Activated CD4-positive, alpha-beta T cell treated with anti-CD3 and anti-CD28 coated beads for 36 hours (primary cell): ENCODE measurements around the gene BCL2L15. TPM values are rescaled to one million over a fixed set of nuclear protein-coding genes. Genes with fewer than 3 reads are reported as not detected.
"Not testable (repeated sequence)": the region's sequence is repeated elsewhere in the genome, so short reads cannot be mapped to it uniquely, and the experiment has no call there.

Experiments
- ATAC-seq: fragments of 200-7000 bp; cut with Tn5 transposase; one replicate; pipeline ENCODE4 v1.10.0; 2021; ENCODE audit warnings: mild to moderate bottlenecking, moderate library complexity
- CTCF ChIA-PET: fragments of 350-600 bp; sonication (Branson Sonifier 250); formaldehyde crosslinking; loops from one replicate; lab custom pipeline; 2021; ENCODE audit warnings: antibody characterized with exemption; lab: Charles Lee
- POLR2A ChIA-PET: fragments of 350-600 bp; sonication (Branson Sonifier 250); formaldehyde crosslinking; loops from one replicate; lab custom pipeline; 2021; ENCODE audit warnings: antibody characterized with exemption, inconsistent platforms; lab: Charles Lee
- DNase-seq: peaks from one replicate; pipeline ENCODE4 v3.0.0-alpha.2; 2020
- H3K27ac Mint-ChIP-seq: one replicate; pipeline ENCODE4 v1.8.0; 2021; ENCODE audit warnings: mixed read lengths
- H3K27me3 Mint-ChIP-seq: one replicate; pipeline ENCODE4 v1.8.0; 2021; ENCODE audit warnings: mixed read lengths
- H3K36me3 Mint-ChIP-seq: one replicate; pipeline ENCODE4 v1.8.0; 2021; ENCODE audit warnings: low read depth, mixed read lengths
- H3K4me1 Mint-ChIP-seq: one replicate; pipeline ENCODE4 v1.8.0; 2021; ENCODE audit warnings: mixed read lengths
- H3K4me3 Mint-ChIP-seq: one replicate; pipeline ENCODE4 v1.8.0; 2021; ENCODE audit warnings: mild to moderate bottlenecking, moderate library complexity, mixed read lengths
- H3K9me3 Mint-ChIP-seq: one replicate; pipeline ENCODE4 v1.8.0; 2021; ENCODE audit warnings: low read depth, mixed read lengths
- intact Hi-C, 2 experiments: fragments of 100-400 bp; cut with DNase I in 1 of 2; cut with micrococcal nuclease in 1 of 2; formaldehyde crosslinking; loops; one replicate each; pipeline versions ENCODE4 v1.14.2 to v1.15.1; 2022 to 2024; cut with DNase I, micrococcal nuclease
- total RNA-seq, 2 experiments: library from RNA; stranded (reverse); gene quantifications; one replicate each; pipeline ENCODE4 v1.2.3, GENCODE V29; 2021

Gene BCL2L15
- total RNA-seq, 2 experiments from 2014 or later = 1.1 to 1.3 TPM

DNA sequence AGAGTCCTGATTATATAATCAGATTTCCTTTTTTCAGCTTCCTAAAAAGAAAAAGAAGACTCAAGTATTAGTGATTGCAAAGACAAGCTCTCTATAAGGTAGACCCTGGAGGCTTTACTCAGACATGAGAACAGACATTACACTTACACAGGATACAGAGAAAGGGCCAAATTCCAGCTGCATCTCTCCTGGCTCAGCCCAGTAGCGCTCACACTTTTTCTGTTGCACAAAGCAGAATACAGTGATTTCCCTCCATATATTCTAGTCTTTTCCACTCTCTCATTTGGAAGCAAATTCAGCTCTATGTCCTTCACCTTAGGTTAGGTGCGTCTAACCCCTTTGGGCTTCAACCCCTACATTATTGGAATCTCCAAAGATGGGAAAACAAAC, 31.0 kb downstream of the BCL2L15 start:
- Mint-ChIP-seq H3K27ac (no peak overlapping the region), H3K27me3 (no peaks in the 10 kb centered on the region)

GRCh38 chr1:113855630-113856400, 31.6 kb downstream of the BCL2L15 start:
- POLR2A ChIA-PET = no interaction called here

More for the DNA sequence above, 31.0 kb downstream of the BCL2L15 start:
- Mint-ChIP-seq H3K9me3 (no peaks in the 10 kb centered on the region), H3K4me1 (peaks cover 30% of the 10 kb centered on the region), H3K36me3 (peaks cover 54% of the 10 kb centered on the region), H3K4me3 (no peak overlapping the region)
- DNase-seq (no peak), ATAC-seq (no peak)
- intact Hi-C loops = no loop called here
- CTCF ChIA-PET = interaction anchor here (0.9 to 2.3 kb wide), 5 partner anchors 13 to 91 kb away, joined by 3 to 7 read pairs (median 3); partner anchors contain the start of gene HIPK1
- POLR2A ChIA-PET = no interaction called here

GRCh38 chr1:113854234-113854633, 33.1 kb downstream of the BCL2L15 start:
- H3K4me3 Mint-ChIP-seq = no peak overlapping the region
- no peaks in the 10 kb centered on the region for H3K27me3 Mint-ChIP-seq
- ChIA-PET POLR2A (no interaction called here), CTCF (no interaction called here)
- peaks cover 58% of the 10 kb centered on the region for H3K36me3 Mint-ChIP-seq
- peak overlapping the region; percentile 37 for H3K27ac Mint-ChIP-seq
- intact Hi-C loops = no loop called here
- no peaks in the 10 kb centered on the region for H3K9me3 Mint-ChIP-seq
- no peak for DNase-seq
- ATAC-seq = peak; percentile 53
- peaks cover 27% of the 10 kb centered on the region for H3K4me1 Mint-ChIP-seq

More at GRCh38 chr1:113855630-113856400, 31.6 kb downstream of the BCL2L15 start:
- DNase-seq (no peak), ATAC-seq (no peak)
- no peaks in the 10 kb centered on the region for H3K9me3 Mint-ChIP-seq
- no peak overlapping the region for H3K27ac Mint-ChIP-seq
- peaks cover 30% of the 10 kb centered on the region for H3K4me1 Mint-ChIP-seq
- peaks cover 54% of the 10 kb centered on the region for H3K36me3 Mint-ChIP-seq
- intact Hi-C loops = no loop called here
- CTCF ChIA-PET = interaction anchor here (1.0 to 2.3 kb wide), 4 partner anchors 14 to 22 kb away, joined by 3 to 7 read pairs (median 4); no protein-coding TSS in a partner anchor
- no peak overlapping the region for H3K4me3 Mint-ChIP-seq
- H3K27me3 Mint-ChIP-seq = no peaks in the 10 kb centered on the region

DNA sequence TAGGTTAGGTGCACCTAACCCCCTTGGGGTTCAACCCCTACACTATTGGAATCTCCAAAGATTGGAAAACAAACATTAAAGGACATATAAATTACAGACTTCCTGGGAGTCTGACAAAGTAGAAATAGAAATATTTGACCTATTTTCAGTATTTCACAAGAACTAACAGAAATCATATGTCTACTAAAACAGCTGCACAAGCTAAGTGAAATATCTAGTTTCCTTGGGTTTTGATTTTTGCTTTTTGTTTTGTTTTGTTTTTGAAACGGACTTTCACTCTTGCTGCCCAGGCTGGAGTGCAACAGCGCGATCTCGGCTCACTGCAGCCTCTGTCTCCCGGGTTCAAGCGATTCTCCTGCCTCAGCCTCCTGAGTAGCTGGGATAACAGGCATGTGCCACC, 34.7 kb downstream of the BCL2L15 start:
- H3K27me3 Mint-ChIP-seq, ATAC-seq, POLR2A ChIA-PET, intact Hi-C loops, H3K4me3 Mint-ChIP-seq, DNase-seq, H3K9me3 Mint-ChIP-seq, H3K27ac Mint-ChIP-seq: not testable (repeated sequence)
- H3K36me3 Mint-ChIP-seq = peaks cover 54% of the 10 kb centered on the region
- CTCF ChIA-PET = interaction anchor here (4.3 kb wide), 1 partner anchor 17 kb away, joined by 13 read pairs; no protein-coding TSS in a partner anchor
- peaks cover 23% of the 10 kb centered on the region for H3K4me1 Mint-ChIP-seq

- ATAC-seq (no peak), DNase-seq (no peak)
- peaks cover 23% of the 10 kb centered on the region for H3K4me1 Mint-ChIP-seq
- ChIA-PET CTCF (interaction anchor here (0.7 to 4.3 kb wide), 7 partner anchors 10 to 433 kb away, joined by 3 to 13 read pairs (median 3); no protein-coding TSS in a partner anchor), POLR2A (interaction anchor here (0.7 kb wide), 2 partner anchors 26 to 54 kb away, joined by 3 to 8 read pairs; partner anchors contain the start of gene AP4B1)
- intact Hi-C loops = no loop called here
- peaks cover 56% of the 10 kb centered on the region for H3K36me3 Mint-ChIP-seq
- H3K27me3 Mint-ChIP-seq = no peaks in the 10 kb centered on the region
- H3K4me3 Mint-ChIP-seq = no peak overlapping the region
- H3K27ac Mint-ChIP-seq = no peak overlapping the region
- peaks cover 6% of the 10 kb centered on the region for H3K9me3 Mint-ChIP-seq
These were observed 37.1 kb downstream of the BCL2L15 start for GRCh38 chr1:113850127-113850796.

- Mint-ChIP-seq H3K9me3 (peaks cover 6% of the 10 kb centered on the region), H3K4me3 (no peak overlapping the region), H3K36me3 (peaks cover 49% of the 10 kb centered on the region), H3K27ac (no peak overlapping the region), H3K4me1 (peaks cover 15% of the 10 kb centered on the region), H3K27me3 (no peaks in the 10 kb centered on the region)
- ATAC-seq (no peak), DNase-seq (no peak)
- ChIA-PET POLR2A (no interaction called here), CTCF (no interaction called here)
- intact Hi-C loops = no loop called here
These were observed 38.3 kb downstream of the BCL2L15 start for GRCh38 chr1:113849072-113849471.

DNA sequence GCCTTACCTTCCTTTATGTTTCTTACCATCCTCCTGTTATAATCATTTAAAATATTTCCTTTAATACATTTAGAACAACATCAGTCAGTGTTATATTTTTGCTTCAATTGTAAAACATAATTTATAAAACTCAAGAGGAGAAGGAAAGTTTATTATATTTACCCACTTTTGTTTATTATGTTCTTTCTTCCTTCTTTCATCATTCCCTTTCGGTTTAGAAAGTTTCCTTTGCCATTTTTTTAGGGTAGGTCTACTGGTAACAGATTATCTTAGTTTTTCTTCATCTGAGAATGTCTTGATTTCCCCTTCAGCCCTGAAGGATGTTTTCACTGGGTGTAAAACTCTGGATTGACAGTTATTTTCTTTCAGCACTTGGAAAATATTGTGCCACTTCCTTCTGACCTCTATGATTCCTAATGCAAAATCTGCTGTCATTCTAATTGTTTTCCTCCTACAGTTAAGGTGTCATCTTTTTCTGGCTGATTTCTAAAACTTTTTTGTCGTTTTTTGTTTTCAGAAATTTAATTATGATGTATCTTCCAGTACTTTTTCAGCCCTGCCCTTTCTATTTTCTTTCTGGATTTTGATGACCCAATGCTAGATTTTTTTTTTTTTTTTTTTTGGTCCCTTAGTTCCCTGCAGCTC, 40.9 kb downstream of the BCL2L15 start:
- Mint-ChIP-seq H3K27me3 (no peaks in the 10 kb centered on the region), H3K4me3 (no peak overlapping the region)

GRCh38 chr1:113836534-113836933, 50.8 kb downstream of the BCL2L15 start:
- intact Hi-C loops = loop anchor here (2.0 to 10.0 kb wide), 3 partner anchors 111 to 448 kb away; no protein-coding TSS in a partner anchor
- CTCF ChIA-PET = interaction anchor here (0.6 to 3.9 kb wide), 19 partner anchors 15 to 143 kb away, joined by 3 to 57 read pairs (median 7); partner anchors contain the start of genes AP4B1, DCLRE1B, HIPK1 and OLFML3
- no peak for DNase-seq
- Mint-ChIP-seq H3K27ac (no peak overlapping the region), H3K4me3 (no peak overlapping the region), H3K4me1 (peaks cover 4% of the 10 kb centered on the region), H3K36me3 (peaks cover 26% of the 10 kb centered on the region), H3K9me3 (no peaks in the 10 kb centered on the region), H3K27me3 (no peaks in the 10 kb centered on the region)
- no peak for ATAC-seq
- POLR2A ChIA-PET = interaction anchor here (0.6 to 0.9 kb wide), 3 partner anchors 22 to 94 kb away, joined by 3 to 5 read pairs (median 4); no protein-coding TSS in a partner anchor

More for the DNA sequence above, 40.9 kb downstream of the BCL2L15 start:
- ATAC-seq (no peak), DNase-seq (no peak)
- POLR2A ChIA-PET = no interaction called here
- peaks cover 14% of the 10 kb centered on the region for H3K4me1 Mint-ChIP-seq
- peaks cover 49% of the 10 kb centered on the region for H3K36me3 Mint-ChIP-seq
- intact Hi-C loops = no loop called here
- CTCF ChIA-PET = no interaction called here
- H3K9me3 Mint-ChIP-seq = peaks cover 6% of the 10 kb centered on the region
- H3K27ac Mint-ChIP-seq = no peak overlapping the region

- Mint-ChIP-seq H3K36me3 (peaks cover 28% of the 10 kb centered on the region), H3K9me3 (no peaks in the 10 kb centered on the region), H3K27ac (peak overlapping the region; percentile 55), H3K4me1 (peaks cover 4% of the 10 kb centered on the region), H3K27me3 (no peaks in the 10 kb centered on the region), H3K4me3 (no peak overlapping the region)
- intact Hi-C loops = loop anchor here (1.0 to 10.0 kb wide), 5 partner anchors 70 to 449 kb away; partner anchors contain the start of genes DCLRE1B (in 2 of the 2) and HIPK1 (in 2 of the 2)
- ChIA-PET CTCF (interaction anchor here (0.6 to 3.9 kb wide), 32 partner anchors 16 to 319 kb away, joined by 3 to 57 read pairs (median 4); partner anchors contain the start of genes AP4B1, BCL2L15, DCLRE1B and HIPK1), POLR2A (interaction anchor here (0.9 kb wide), 1 partner anchor 95 kb away, joined by 3 read pairs; no protein-coding TSS in a partner anchor)
- DNase-seq = no peak
- no peak for ATAC-seq
These were observed 51.6 kb downstream of the BCL2L15 start for GRCh38 chr1:113835686-113836290.

- H3K9me3 Mint-ChIP-seq = no peaks in the 10 kb centered on the region
- POLR2A ChIA-PET = no interaction called here
- H3K27ac Mint-ChIP-seq = no peak overlapping the region
These were observed 52.7 kb downstream of the BCL2L15 start for GRCh38 chr1:113834716-113835115.

More at GRCh38 chr1:113834716-113835115, 52.7 kb downstream of the BCL2L15 start:
- DNase-seq (no peak), ATAC-seq (no peak)
- intact Hi-C loops = loop anchor here (1.0 to 10.0 kb wide), 4 partner anchors 71 to 450 kb away; partner anchors contain the start of genes DCLRE1B (in 2 of the 2) and HIPK1 (in 2 of the 2)
- H3K27me3 Mint-ChIP-seq = no peaks in the 10 kb centered on the region
- peaks cover 4% of the 10 kb centered on the region for H3K4me1 Mint-ChIP-seq
- H3K4me3 Mint-ChIP-seq = no peak overlapping the region
- CTCF ChIA-PET = interaction anchor here (0.6 to 3.9 kb wide), 23 partner anchors 17 to 758 kb away, joined by 3 to 57 read pairs (median 5); partner anchors contain the start of genes AP4B1, DCLRE1B, HIPK1 and OLFML3
- H3K36me3 Mint-ChIP-seq = peaks cover 24% of the 10 kb centered on the region
